NK-92 treated with Interleukin-12 subunit alpha and Interleukin-12 subunit beta, amount 100 ng/mL, for 24 hours (cell line): Measurements from ENCODE around the gene AIDA.
"Not testable (repeated sequence)": the region's sequence is repeated elsewhere in the genome, so short reads cannot be mapped to it uniquely, and the experiment has no call there.

Experiments used
- DNase-seq: peaks from one replicate; lab custom pipeline; 2025; lab: John Stamatoyannopoulos, UW

The AIDA gene

GRCh38 chr1:222712253-222713090, at the start of gene AIDA, which contains the start of gene BROX:
AIDA (minus strand) TSS chr1:222712491; CDS start chr1:222712317, 174 bp downstream.
BROX (plus strand) TSS chr1:222712564; CDS start chr1:222715700, 3,136 bp downstream.
- peak; percentile 86 for DNase-seq

- DNase-seq, result no peak
These were observed 48.8 kb upstream of the AIDA start for GRCh38 chr1:222761083-222761482.

GRCh38 chr1:222759451-222760035, 47.3 kb upstream of the AIDA start:
- DNase-seq, result no peak

- no peak for DNase-seq
These were observed 45.5 kb upstream of the AIDA start for GRCh38 chr1:222757646-222758268.

GRCh38 chr1:222754366-222755139, 42.3 kb upstream of the AIDA start:
- DNase-seq, result no peak

- no peak for DNase-seq
These were observed 39.0 kb upstream of the AIDA start for GRCh38 chr1:222751255-222751654.

- DNase-seq, result no peak
These were observed 38.4 kb upstream of the AIDA start for GRCh38 chr1:222750651-222751050.

GRCh38 chr1:222749927-222750326, 37.6 kb upstream of the AIDA start:
- DNase-seq, result no peak

GRCh38 chr1:222741630-222742457, 29.6 kb upstream of the AIDA start:
- DNase-seq, result not testable (repeated sequence)

- no peak for DNase-seq
These were observed 27.6 kb upstream of the AIDA start for GRCh38 chr1:222739929-222740328.

GRCh38 chr1:222739465-222739864, 27.2 kb upstream of the AIDA start:
- no peak for DNase-seq

GRCh38 chr1:222736972-222737371, 24.7 kb upstream of the AIDA start, which contains the start of gene FAM177B:
FAM177B (plus strand) TSS chr1:222737202; CDS start chr1:222746546, 9,344 bp downstream.
- DNase-seq, result no peak

- no peak for DNase-seq
These were observed 24.2 kb upstream of the AIDA start for GRCh38 chr1:222736470-222736869.

- no peak for DNase-seq
These were observed 22.4 kb upstream of the AIDA start for GRCh38 chr1:222734740-222735139.

GRCh38 chr1:222732216-222733159, 20.2 kb upstream of the AIDA start:
- no peak for DNase-seq

GRCh38 chr1:222730866-222731265, 18.6 kb upstream of the AIDA start:
- no peak for DNase-seq

GRCh38 chr1:222728746-222729145, 16.5 kb upstream of the AIDA start:
- no peak for DNase-seq

GRCh38 chr1:222716393-222716792, 4.1 kb upstream of the AIDA start:
- no peak for DNase-seq

- DNase-seq, result peak; percentile 92
These were observed 1.0 kb upstream of the AIDA start for GRCh38 chr1:222713091-222713961.
